GM21381 (cell line): Measurements from ENCODE around the gene GALNT18.

Source experiments
- ATAC-seq: cut with Tn5 transposase; IDR thresholded peaks from one replicate; pipeline ENCODE4 v1.9.1; 2021; ENCODE audit warnings: mild to moderate bottlenecking, moderate library complexity; ENCODE audit not compliant: unreplicated experiment

Gene GALNT18

DNA sequence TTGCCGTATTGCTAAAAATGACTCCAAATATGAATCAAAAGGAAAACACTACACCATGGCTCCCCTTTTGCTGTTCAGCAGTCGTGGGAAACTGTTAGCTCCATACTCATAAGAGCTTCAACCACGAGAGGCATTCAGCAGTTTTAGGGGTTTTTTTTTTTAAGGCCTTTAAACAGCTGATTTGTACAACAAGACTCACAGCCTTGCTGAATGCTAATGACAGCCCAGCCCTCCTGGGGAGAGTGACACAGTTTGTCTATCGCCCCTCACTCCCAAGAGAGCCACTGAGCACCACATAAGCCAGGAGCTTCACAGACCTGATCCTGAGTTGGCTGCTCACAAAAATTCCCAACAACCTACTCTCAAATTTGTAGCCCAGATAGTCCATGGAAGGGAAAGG is 32.4 kb downstream of the GALNT18 start:
- ATAC-seq: no peak

DNA sequence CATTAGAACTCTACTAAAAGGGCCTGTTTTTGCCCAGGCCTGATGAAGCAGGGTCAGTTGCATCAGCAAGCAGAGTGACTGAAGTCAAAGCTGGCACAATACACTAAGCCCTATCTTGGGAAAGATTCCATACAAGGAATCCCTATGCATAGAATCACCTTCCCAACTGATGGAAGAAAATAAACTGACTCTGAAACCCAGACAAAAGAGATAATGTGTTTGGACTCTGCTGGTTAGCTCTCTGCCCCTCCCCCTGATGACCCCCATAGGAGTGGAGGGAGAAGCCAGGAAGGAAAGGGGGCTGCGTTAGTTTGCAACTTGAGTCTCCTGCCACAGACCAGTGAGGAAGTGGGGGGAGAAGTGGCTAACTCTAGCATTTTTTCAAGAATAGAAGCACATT is 32.9 kb downstream of the GALNT18 start:
- no peak for ATAC-seq

- no peak for ATAC-seq
Observed at GRCh38 chr11:11588243-11588642, 33.6 kb downstream of the GALNT18 start.

- ATAC-seq: no peak
Observed at GRCh38 chr11:11587122-11587521, 34.7 kb downstream of the GALNT18 start.

- ATAC-seq: no peak
Observed at GRCh38 chr11:11586465-11586864, 35.3 kb downstream of the GALNT18 start.

DNA sequence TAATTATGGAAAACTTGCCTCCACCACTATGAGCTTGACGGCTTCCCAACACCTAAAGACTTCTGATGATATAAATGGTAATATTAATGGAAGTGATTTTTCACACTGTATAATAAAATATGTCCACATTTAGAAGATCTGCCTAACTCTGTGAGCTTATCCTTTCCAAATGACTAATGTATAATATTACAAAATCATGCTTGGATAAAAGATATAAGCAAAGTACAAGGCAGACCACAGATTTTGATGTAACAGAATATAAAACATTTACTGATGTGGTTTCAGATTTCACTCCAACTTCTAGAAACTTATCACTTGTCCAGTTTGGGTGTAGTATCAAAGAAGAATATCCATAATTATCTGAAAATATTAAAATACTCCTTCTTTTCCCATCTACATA is 36.9 kb downstream of the GALNT18 start:
- no peak for ATAC-seq

DNA sequence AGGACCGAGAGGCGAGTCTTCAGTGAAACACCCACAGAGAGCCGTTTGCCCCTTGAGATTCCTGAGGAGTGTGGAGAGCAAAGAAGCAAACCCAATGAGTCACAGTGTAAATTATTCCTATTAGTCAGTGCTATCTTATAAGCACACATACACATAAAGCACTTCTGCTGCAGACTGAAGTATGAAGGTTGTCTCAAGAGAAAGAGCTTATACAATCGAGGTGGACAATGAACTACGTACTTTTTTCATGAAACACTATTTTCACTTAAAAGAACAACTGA is 37.3 kb downstream of the GALNT18 start:
- ATAC-seq: no peak

GRCh38 chr11:11583801-11584529 is 37.8 kb downstream of the GALNT18 start:
- no peak for ATAC-seq

- no peak for ATAC-seq
Observed at GRCh38 chr11:11582011-11582701, 39.6 kb downstream of the GALNT18 start.

GRCh38 chr11:11581481-11581880 is 40.3 kb downstream of the GALNT18 start:
- no peak for ATAC-seq

DNA sequence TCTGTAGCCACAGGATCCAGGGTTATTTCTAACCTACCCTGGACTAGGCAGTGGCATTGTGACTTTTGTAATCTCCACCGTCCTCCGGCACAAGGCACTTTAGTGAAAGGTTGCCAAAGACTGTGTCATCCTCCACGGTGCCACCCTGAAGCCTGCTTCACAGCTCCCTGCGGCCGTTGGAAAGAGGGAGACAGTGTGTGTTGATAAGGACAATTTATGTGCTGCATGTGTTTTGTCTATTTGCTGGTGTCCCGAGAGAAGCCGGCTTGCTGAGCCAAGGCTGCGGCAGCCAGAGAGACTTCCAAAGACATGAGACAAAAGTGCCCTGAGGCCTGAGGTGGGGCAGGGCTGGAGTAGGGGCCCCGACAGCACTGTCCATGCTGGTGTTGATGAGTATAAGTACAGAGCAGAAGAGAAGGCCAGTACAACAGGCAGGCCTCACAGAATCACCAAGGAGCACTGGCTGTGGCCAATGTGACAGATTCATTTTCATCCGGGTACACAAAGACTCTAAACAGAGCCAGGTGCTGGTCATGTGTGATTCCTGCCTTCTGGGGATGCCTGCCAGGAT is 40.9 kb downstream of the GALNT18 start:
- ATAC-seq: no peak

DNA sequence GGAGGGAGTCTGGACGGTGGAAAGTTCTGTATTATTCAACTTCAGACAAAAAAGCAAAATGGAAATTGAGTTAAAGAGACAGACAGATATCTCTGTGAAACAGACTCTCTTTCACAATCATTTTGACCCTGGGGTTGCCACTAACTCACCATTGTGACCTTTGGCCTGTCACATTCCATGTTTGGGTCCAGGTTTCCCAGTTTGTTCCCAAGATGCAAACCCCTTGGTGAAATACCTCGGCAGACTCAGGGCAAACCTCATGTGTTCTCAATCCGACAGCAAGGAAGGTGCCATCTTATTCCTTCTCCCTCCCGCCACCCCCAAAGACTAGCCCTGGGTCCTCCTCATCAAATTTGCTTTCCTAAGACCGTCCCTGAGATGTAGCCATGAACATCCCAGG is 41.8 kb downstream of the GALNT18 start:
- no peak for ATAC-seq

DNA sequence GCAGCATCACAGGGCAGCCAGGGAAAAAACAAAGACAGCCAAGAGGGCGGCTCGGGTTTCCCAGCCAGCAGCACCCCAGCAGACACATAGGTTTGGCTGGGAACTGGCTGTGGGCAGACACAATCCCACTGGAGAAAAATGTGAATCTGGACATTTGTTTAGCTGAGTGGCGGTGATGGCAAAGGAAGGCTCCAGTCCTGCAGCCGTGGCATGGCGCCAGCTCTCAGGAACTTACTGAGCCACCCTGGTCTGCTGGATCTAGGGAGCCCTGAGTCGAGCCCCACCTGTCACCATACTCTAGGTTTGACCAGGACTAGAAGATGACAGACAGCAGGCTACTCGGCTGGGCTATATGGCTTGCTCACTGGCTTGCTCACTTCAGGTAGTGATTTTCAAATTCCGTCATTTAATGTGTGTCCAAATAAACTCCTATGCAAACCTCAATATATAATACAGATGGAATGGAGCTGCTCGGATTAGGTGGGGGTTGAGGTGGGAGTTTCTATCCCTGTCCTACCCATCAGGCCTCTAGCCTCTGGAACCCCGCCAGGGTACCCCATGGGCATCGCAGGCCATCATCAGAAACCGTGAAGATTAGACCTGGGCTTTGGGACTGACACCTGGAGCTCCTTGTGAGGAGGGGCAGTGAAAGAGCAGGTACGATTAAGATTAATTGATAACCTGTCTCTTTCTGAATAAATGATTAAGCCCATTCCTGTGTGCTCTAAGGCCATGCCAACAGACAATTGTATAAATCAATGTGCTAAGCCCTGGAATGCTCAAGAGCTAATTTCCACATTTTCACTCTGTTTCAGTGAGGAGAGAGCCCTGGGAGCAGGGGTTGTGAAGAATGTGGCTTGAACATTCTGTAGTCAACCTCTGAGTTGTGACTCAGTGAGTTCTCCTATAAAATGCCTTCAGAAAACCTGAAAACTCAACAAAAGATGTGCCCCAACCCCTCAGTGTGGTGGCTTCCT is 42.5 kb downstream of the GALNT18 start:
- ATAC-seq: no peak

DNA sequence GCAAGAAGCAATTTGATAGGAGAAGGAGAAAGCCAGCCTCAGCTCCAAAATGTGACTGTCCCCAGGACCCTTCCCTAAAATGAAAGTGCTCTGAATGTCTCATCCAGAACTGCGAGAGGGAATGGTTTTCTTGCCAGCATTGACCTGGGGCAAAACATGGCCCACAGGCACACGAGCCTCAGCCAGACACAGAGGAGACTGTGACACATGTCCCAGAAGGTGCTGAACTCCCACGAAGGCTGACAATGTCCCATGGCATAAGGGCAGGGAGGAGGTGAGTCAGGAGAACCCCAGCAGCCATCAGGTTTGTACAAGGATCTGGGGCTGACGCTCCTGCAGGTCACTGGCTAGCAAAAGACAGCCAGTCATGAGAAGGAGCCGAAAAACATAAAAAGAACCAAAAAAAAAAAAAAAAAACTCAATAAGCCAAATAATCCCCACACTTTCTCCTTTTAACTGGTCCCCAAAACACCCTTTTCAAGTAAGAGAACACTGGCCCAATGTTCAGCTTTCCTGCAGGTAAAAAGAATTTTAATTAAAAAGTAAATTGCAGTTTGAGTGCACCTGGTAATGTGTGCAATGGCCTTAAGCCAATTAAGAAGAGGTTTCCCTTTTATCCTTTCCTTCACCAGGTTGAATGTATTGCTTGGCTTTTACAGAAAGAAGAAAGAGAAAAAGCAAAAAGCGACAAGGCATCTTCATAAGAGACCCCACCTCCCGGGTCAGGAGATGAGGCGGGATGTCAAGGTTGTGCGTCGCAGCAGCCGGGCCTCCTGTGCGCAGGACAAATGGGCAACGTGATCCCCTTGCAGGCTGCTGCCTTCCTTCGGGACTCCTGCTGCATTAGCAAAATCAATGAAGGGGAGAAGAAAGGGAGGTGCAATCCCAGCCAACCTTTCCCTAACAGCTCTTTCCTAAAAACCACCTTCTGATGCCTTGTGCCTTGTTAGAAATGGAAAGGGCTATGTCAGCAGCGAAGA is 43.6 kb downstream of the GALNT18 start:
- ATAC-seq: no peak

GRCh38 chr11:11577251-11577855 is 44.5 kb downstream of the GALNT18 start:
- no peak for ATAC-seq

DNA sequence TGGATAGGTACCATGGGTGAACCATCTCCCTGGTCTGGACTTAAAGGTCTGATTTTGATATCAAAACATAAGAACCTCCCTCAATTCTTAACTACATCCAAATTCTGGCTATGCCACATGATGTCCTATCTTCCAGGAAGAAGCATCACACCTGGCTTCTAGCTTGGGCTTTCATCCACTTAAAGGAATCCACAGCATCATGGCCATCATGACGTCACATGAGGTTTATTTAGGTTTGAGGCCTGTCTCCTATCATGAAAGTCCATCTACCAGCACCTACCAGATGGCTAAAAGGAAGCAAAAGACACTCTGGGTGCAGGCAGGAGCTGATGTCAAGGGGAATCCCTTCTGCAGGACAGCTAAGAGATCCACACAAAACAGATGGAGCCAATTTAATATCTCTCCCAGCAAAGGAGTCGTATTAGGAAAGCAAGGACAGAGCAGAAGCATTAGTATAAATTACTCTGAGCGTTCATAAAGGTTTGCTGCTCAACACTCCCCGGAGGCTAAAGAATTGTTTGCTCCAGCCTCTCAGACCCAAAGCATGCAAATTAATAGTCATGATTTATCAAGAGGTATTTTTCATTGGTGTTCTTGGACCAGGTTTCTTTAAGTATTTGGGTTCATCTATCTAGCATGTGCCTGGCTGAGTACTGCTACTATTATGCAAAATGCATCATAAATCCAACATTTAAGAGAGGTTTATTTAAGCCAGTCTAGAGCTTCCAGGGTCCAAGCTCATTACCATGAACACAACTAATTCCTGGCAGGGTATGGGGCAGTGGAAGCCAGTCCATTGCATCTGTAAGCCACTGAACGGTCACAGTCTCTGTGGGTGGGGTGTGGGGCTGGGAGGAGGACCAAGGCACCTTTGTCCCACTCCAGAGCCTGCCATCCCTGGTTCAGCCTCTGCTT is 47.2 kb downstream of the GALNT18 start:
- no peak for ATAC-seq

DNA sequence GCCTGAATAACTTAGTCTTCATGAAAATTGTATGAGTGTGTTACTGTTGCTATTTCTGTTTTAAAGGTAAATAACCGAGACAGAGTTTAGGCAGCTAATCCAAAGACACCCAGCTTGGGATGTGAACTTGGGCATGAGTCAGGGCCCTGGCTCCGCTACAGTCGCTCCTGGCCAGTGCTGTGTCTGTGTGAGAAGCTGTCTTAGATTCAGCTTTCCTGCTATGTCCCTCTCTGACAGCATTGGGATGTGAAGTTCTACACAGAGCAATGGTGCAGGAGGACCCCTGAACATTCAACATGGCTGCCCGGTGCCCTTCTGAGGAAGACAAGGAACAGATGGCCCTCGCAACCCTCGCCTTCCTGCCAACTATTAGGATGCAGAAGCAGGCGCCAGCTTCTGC is 49.4 kb downstream of the GALNT18 start:
- ATAC-seq: no peak

- ATAC-seq: no peak
Observed at GRCh38 chr11:11571893-11572292, 49.9 kb downstream of the GALNT18 start.

DNA sequence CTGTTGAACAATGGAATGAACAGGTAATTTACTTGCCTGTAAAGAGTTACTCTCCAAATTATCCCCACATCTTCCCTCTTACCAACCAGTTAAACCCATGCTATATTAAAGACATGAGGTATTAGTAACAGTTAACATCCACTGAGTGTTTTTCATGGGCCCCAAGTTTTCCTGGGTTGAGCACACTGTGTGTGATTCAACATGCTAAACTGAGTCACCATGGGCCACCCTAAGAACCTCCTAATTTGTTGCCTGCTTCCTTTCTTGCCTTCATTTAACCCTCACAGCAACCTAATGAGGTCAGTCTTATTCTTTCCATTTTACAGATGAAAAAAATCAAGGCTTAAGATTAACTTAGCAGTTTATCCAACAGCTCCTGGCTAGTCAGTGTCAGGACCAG is 51.0 kb downstream of the GALNT18 start:
- ATAC-seq: no peak
